ENCODE measurements around the gene OR10A3. TPM values are rescaled to one million over a fixed set of nuclear protein-coding genes. Genes with fewer than 3 reads are reported as not detected.

The OR10A3 gene
- total and polyA plus RNA-seq, 2 donors from 2014 or later, result not detected

DNA sequence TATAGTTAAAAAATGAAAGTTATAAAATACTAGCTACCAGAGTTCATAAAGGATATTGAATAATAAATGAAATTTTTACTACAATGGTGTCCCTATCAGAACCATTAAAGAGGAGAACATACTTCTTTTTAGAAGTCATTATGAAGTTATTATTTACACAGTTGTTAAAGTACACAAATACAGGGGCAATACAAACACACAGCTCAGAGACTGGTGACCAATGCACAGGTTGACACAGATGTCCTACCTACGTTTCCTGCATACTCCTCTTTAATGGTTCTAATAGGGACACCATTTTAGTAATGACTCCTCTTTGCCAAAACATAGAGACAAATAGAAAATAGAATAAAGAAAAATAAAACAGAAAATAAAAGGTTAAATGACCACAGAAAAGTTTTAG is 13.7 kb upstream of the OR10A3 start:
- H3K27me3 ChIP-seq (ENCODE audit: control insufficient read depth, insufficient read depth, low read length), result no peaks in the 10 kb centered on the region
- TF ChIP-seq, protein P1, sequence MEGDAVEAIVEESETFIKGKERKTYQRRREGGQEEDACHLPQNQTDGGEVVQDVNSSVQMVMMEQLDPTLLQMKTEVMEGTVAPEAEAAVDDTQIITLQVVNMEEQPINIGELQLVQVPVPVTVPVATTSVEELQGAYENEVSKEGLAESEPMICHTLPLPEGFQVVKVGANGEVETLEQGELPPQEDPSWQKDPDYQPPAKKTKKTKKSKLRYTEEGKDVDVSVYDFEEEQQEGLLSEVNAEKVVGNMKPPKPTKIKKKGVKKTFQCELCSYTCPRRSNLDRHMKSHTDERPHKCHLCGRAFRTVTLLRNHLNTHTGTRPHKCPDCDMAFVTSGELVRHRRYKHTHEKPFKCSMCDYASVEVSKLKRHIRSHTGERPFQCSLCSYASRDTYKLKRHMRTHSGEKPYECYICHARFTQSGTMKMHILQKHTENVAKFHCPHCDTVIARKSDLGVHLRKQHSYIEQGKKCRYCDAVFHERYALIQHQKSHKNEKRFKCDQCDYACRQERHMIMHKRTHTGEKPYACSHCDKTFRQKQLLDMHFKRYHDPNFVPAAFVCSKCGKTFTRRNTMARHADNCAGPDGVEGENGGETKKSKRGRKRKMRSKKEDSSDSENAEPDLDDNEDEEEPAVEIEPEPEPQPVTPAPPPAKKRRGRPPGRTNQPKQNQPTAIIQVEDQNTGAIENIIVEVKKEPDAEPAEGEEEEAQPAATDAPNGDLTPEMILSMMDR (IDR thresholded peaks at IDR 0.05; ENCODE audit: borderline replicate concordance, extremely low read depth, insufficient read depth), result no peak
- FAIRE-seq (no peak), DNase-seq (no peak)
- H3K9ac ChIP-seq (ENCODE audit: low read length in 3 of 3), result no peak overlapping the region
- intact Hi-C loops (cut with DNase I), result no loop called here
- no peak overlapping the region for H3K27ac ChIP-seq (ENCODE audit: low read depth in 2 of 2, low read length in 2 of 2)
- H3K4me1 ChIP-seq (ENCODE audit: control insufficient read depth in 2 of 3, insufficient read depth in 2 of 3, low read depth in 1 of 3, low read length in 3 of 3), result no peaks in the 10 kb centered on the region
- no peaks in the 10 kb centered on the region for H3K9me3 ChIP-seq (ENCODE audit: control insufficient read depth in 2 of 3, insufficient read depth in 1 of 3, low read length in 3 of 3)
- H3K36me3 ChIP-seq (ENCODE audit: control insufficient read depth in 2 of 3, insufficient read depth in 3 of 3, low read length in 3 of 3), result no peaks in the 10 kb centered on the region
- no peak overlapping the region for H3K4me3 ChIP-seq (ENCODE audit: low read length in 3 of 3)

DNA sequence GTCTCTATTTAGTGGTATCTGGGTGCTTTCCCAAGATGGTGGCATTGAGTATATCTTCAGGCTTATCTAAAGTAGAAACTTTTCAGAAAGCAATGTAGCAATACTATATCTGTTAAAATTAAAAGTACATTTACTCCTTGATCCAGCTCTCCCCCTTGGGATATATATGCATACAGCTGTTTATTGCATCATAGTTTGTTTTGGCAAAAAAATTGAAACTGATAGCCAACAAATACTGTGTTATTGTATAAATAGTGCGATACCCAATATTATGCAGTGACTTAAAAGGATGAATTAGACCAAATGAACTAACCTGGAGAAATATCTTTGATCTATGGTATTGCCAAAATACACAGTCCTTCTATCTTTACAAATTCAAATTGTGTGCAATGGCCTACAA is 8.4 kb upstream of the OR10A3 start:
- no peaks in the 10 kb centered on the region for H3K4me1 ChIP-seq (ENCODE audit: control insufficient read depth in 2 of 3, insufficient read depth in 2 of 3, low read depth in 1 of 3, low read length in 3 of 3)
- H3K27ac ChIP-seq (ENCODE audit: low read depth in 2 of 2, low read length in 2 of 2), result no peak overlapping the region
- H3K27me3 ChIP-seq (ENCODE audit: control insufficient read depth, insufficient read depth, low read length), result no peaks in the 10 kb centered on the region
- TF ChIP-seq, protein P1 (IDR thresholded peaks at IDR 0.05; ENCODE audit: borderline replicate concordance, extremely low read depth, insufficient read depth), result no peak
- intact Hi-C loops (cut with DNase I), result no loop called here
- H3K4me3 ChIP-seq (ENCODE audit: low read length in 3 of 3), result no peak overlapping the region
- no peak overlapping the region for H3K9ac ChIP-seq (ENCODE audit: low read length in 3 of 3)
- no peak for DNase-seq
- H3K9me3 ChIP-seq (ENCODE audit: control insufficient read depth in 2 of 3, insufficient read depth in 1 of 3, low read length in 3 of 3), result no peaks in the 10 kb centered on the region
- FAIRE-seq, result no peak
- no peaks in the 10 kb centered on the region for H3K36me3 ChIP-seq (ENCODE audit: control insufficient read depth in 2 of 3, insufficient read depth in 3 of 3, low read length in 3 of 3)

DNA sequence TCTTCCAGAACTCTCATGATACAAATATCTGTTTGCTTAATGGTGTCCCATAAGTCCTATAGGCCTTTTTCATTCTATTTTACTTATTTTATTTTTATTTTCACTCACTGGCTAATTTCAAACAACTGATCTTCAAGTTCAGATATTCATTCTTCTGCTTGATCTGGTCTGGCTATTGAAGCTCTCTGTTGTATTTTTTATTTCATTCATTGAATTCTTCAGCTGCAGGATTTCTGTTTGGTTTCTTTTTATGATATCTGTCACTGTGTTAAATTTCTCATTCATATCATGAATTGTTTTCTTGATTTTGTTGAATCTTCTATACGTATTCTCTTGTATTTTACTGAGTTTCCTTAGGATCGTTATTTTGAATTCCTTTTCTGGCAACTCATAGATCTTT is 2.6 kb upstream of the OR10A3 start:
- no peaks in the 10 kb centered on the region for H3K4me1 ChIP-seq (ENCODE audit: control insufficient read depth in 2 of 3, insufficient read depth in 2 of 3, low read depth in 1 of 3, low read length in 3 of 3)
- no peak for FAIRE-seq
- intact Hi-C loops (cut with DNase I), result no loop called here

More for the DNA sequence above, 2.6 kb upstream of the OR10A3 start:
- DNase-seq, result no peak
- no peak overlapping the region for H3K9ac ChIP-seq (ENCODE audit: low read length in 3 of 3)
- TF ChIP-seq, protein P1 (IDR thresholded peaks at IDR 0.05; ENCODE audit: borderline replicate concordance, extremely low read depth, insufficient read depth), result no peak
- no peak overlapping the region for H3K4me3 ChIP-seq (ENCODE audit: low read length in 3 of 3)
- H3K27me3 ChIP-seq (ENCODE audit: control insufficient read depth, insufficient read depth, low read length), result no peaks in the 10 kb centered on the region
- H3K9me3 ChIP-seq (ENCODE audit: control insufficient read depth in 2 of 3, insufficient read depth in 1 of 3, low read length in 3 of 3), result peaks cover 0 to 7% (median 4%) of the 10 kb centered on the region in 3 donors
- H3K27ac ChIP-seq (ENCODE audit: low read depth in 2 of 2, low read length in 2 of 2), result no peak overlapping the region
- H3K36me3 ChIP-seq (ENCODE audit: control insufficient read depth in 2 of 3, insufficient read depth in 3 of 3, low read length in 3 of 3), result no peaks in the 10 kb centered on the region

Measured in kidney (tissue), 14 donors.